Lower leg skin (tissue), 3 donors: ENCODE data around the gene GJB4.

ENCODE experiments used
- POLR2A ChIP-seq, 2 donors: fragments of 450-650 bp; IDR thresholded peaks; one replicate each; pipeline ENCODE4 v1.6.1; 2016 to 2017; ENCODE audit warnings: antibody characterized with exemption in 2 of 2, mild to moderate bottlenecking in 1 of 2, moderate library complexity in 1 of 2
- TF ChIP-seq, protein P1 (sequence below), 3 donors: fragments of 450-650 bp; IDR thresholded peaks; one replicate each; pipeline ENCODE4 v1.5.1; 2016; ENCODE audit warnings: antibody characterized with exemption in 3 of 3, mild to moderate bottlenecking in 3 of 3, moderate library complexity in 2 of 3

DNA sequence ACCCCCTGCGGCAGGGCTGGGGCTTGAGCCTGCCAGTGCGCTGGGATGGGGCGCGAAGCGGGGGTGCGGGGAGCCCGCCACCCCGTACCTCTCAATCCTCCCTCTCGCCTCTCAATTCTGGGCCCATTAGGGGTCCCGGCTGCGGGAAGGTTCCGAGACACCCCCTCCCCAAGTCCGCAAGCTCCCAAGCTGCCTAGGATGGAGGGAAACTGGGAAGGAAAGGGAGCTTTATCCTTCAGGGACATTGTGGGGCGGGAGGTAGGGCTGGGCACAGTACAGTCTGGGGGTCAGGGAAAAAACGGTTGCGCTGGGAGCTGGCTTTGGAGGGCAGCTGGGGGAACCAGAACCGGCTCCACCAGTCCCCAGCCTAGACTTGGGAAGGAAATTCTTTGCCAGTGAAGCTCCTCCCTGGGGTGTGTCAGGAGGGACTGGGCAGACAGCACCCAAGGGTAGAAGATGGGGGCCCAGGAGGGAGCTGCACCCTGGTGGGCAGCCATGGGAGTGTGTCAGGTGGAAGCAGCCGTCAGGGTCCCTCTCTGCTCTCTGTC lies 22.4 kb downstream of the GJB4 start:
- TF ChIP-seq, protein P1, sequence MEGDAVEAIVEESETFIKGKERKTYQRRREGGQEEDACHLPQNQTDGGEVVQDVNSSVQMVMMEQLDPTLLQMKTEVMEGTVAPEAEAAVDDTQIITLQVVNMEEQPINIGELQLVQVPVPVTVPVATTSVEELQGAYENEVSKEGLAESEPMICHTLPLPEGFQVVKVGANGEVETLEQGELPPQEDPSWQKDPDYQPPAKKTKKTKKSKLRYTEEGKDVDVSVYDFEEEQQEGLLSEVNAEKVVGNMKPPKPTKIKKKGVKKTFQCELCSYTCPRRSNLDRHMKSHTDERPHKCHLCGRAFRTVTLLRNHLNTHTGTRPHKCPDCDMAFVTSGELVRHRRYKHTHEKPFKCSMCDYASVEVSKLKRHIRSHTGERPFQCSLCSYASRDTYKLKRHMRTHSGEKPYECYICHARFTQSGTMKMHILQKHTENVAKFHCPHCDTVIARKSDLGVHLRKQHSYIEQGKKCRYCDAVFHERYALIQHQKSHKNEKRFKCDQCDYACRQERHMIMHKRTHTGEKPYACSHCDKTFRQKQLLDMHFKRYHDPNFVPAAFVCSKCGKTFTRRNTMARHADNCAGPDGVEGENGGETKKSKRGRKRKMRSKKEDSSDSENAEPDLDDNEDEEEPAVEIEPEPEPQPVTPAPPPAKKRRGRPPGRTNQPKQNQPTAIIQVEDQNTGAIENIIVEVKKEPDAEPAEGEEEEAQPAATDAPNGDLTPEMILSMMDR (IDR thresholded peaks at IDR 0.05): no peak
- TF ChIP-seq POLR2A (IDR thresholded peaks at IDR 0.05): no peak
